Fibroblast of lung (primary cell): ENCODE results near the gene CREB5. TPM values are rescaled to one million over a fixed set of nuclear protein-coding genes. Genes with fewer than 3 reads are reported as not detected.
A peak's percentile ranks its signal among the peaks of the same experiment; 100 is the strongest.

Experiments
- DNase-seq, 2 donors: peaks; one replicate each; pipeline versions ENCODE4 v3.0.0 to v3.0.0-alpha.2; 2010; ENCODE audit warnings: low read depth in 2 of 2
- H2AFZ ChIP-seq: 2 replicates; pipeline ENCODE4 v1.5.1; 2012; ENCODE audit warnings: low read length, control low read depth, inconsistent platforms
- H3K27ac ChIP-seq: 2 replicates; pipeline ENCODE4 v1.5.1; 2011; ENCODE audit warnings: low read length, control low read depth; ENCODE audit not compliant: insufficient read depth
- H3K27me3 ChIP-seq: 2 replicates; pipeline ENCODE4 v1.5.1; 2011; ENCODE audit warnings: mild to moderate bottlenecking, low read length; ENCODE audit not compliant: control insufficient read depth, insufficient read depth
- H3K36me3 ChIP-seq: 2 replicates; pipeline ENCODE4 v1.5.1; 2011; ENCODE audit warnings: low read length; ENCODE audit not compliant: control insufficient read depth, insufficient read depth
- H3K4me1 ChIP-seq: 2 replicates; pipeline ENCODE4 v1.5.1; 2011; ENCODE audit warnings: low read length; ENCODE audit not compliant: control insufficient read depth, insufficient read depth; ENCODE audit errors: extremely low read depth
- H3K4me2 ChIP-seq: 2 replicates; pipeline ENCODE4 v1.5.1; 2011; ENCODE audit warnings: low read length, control low read depth; ENCODE audit not compliant: insufficient read depth; ENCODE audit errors: extremely low read depth
- H3K4me3 ChIP-seq, 4 experiments: fragments of 200-600 bp in 1 of 4; sonication (generic) in 1 of 4; replicated peaks in 1 of 4; 2 replicates each; pipeline ENCODE4 v1.5.1; 2011 to 2016; ENCODE audit warnings: low read length in 4 of 4, low read depth in 3 of 4, mild to moderate bottlenecking in 3 of 4, control low read depth in 2 of 4, inconsistent platforms in 1 of 4, mixed read lengths in 1 of 4; ENCODE audit not compliant: insufficient read depth in 1 of 4; ENCODE audit errors: control extremely low read depth in 1 of 4
- H3K79me2 ChIP-seq: 2 replicates; pipeline ENCODE4 v1.5.1; 2012; ENCODE audit warnings: mild to moderate bottlenecking, low read length, inconsistent platforms; ENCODE audit not compliant: control insufficient read depth, insufficient read depth
- H3K9ac ChIP-seq: 2 replicates; pipeline ENCODE4 v1.5.1; 2011; ENCODE audit warnings: mild to moderate bottlenecking, low read length, control low read depth; ENCODE audit not compliant: insufficient read depth
- H3K9me3 ChIP-seq: 2 replicates; pipeline ENCODE4 v1.5.1; 2012; ENCODE audit warnings: low read depth, low read length; ENCODE audit not compliant: control insufficient read depth, insufficient read depth
- H4K20me1 ChIP-seq: 2 replicates; pipeline ENCODE4 v1.5.1; 2011; ENCODE audit warnings: low read length; ENCODE audit not compliant: control insufficient read depth, insufficient read depth; ENCODE audit errors: extremely low read depth
- EZH2 ChIP-seq: IDR thresholded peaks from 2 replicates; pipeline ENCODE4 v1.5.1; 2012; ENCODE audit warnings: low read length, control low read depth, mild to moderate bottlenecking; ENCODE audit errors: missing control alignments
- polyA plus RNA-seq, 2 donors: library from polyadenylated mRNA; depleted of rRNA in 1 of 2; stranded (reverse) in 1 of 2; unstranded in 1 of 2; fragments of >200 nt; gene quantifications; 2 replicates each; pipeline ENCODE4 v1.2.1, GENCODE V29; 2011 to 2012; ENCODE audit warnings: missing spikeins in 1 of 2
- total RNA-seq: library from RNA; depleted of rRNA; stranded (reverse); fragments of >200 nt; gene quantifications from 2 replicates; pipeline ENCODE4 v1.2.1, GENCODE V29; 2014
- TF ChIP-seq, protein P1 (sequence below), 2 donors: IDR thresholded peaks in 1 of 2; conservative IDR thresholded peaks in 1 of 2; 1 replicate in 1 of 2; 2 replicates in 1 of 2; pipeline ENCODE4 v1.5.1; 2011 to 2012; ENCODE audit warnings: low read length in 2 of 2, control low read depth in 1 of 2, inconsistent platforms in 1 of 2, low read depth in 1 of 2, mild to moderate bottlenecking in 1 of 2

CREB5 gene
- total and polyA plus RNA-seq, 2 donors (not counting 1 experiment from before 2014, with no cell fraction given): 8.2 to 28.4 TPM

DNA sequence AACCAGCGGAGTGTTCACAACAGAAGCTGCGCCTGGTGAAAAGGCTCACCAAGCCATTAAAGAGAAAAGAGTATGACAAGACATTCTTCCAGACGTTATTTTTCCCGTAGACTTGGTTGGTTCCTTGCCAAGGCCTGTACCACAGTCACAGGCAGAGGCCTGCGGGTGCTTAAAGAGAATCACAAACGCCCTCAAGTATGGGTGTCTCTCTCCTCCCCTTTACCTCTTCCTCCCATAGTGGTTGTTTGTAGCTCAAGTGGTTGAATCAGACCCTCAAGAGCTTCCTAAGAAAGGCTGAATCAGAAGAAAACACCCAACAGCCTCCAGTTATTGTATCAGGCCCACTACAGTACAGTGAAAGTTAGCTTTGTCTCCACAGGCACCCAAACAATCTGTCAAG lies 169.0 kb downstream of the CREB5 start:
- peak in 1 of 2 donors; percentile 83 for DNase-seq
- no peak overlapping the region for H3K9ac ChIP-seq
- no peaks in the 10 kb centered on the region for H3K27me3 ChIP-seq
- H3K79me2 ChIP-seq: no peaks in the 10 kb centered on the region
- TF ChIP-seq, protein P1, sequence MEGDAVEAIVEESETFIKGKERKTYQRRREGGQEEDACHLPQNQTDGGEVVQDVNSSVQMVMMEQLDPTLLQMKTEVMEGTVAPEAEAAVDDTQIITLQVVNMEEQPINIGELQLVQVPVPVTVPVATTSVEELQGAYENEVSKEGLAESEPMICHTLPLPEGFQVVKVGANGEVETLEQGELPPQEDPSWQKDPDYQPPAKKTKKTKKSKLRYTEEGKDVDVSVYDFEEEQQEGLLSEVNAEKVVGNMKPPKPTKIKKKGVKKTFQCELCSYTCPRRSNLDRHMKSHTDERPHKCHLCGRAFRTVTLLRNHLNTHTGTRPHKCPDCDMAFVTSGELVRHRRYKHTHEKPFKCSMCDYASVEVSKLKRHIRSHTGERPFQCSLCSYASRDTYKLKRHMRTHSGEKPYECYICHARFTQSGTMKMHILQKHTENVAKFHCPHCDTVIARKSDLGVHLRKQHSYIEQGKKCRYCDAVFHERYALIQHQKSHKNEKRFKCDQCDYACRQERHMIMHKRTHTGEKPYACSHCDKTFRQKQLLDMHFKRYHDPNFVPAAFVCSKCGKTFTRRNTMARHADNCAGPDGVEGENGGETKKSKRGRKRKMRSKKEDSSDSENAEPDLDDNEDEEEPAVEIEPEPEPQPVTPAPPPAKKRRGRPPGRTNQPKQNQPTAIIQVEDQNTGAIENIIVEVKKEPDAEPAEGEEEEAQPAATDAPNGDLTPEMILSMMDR (conservative IDR thresholded peaks at IDR 0.05 in 1 of 2, IDR thresholded peaks at IDR 0.05 in 1 of 2; ENCODE audit: low read depth in 1 of 2, low read length in 2 of 2): no peak
- TF ChIP-seq EZH2: no peak
- no peaks in the 10 kb centered on the region for H3K4me1 ChIP-seq
- no peaks in the 10 kb centered on the region for H3K9me3 ChIP-seq
- no peak overlapping the region for H3K4me2 ChIP-seq
- no peaks in the 10 kb centered on the region for H4K20me1 ChIP-seq
- H3K36me3 ChIP-seq: no peaks in the 10 kb centered on the region
- H3K4me3 ChIP-seq: no peak overlapping the region
- H3K27ac ChIP-seq: no peak overlapping the region
- H2AFZ ChIP-seq: no peak overlapping the region

DNA sequence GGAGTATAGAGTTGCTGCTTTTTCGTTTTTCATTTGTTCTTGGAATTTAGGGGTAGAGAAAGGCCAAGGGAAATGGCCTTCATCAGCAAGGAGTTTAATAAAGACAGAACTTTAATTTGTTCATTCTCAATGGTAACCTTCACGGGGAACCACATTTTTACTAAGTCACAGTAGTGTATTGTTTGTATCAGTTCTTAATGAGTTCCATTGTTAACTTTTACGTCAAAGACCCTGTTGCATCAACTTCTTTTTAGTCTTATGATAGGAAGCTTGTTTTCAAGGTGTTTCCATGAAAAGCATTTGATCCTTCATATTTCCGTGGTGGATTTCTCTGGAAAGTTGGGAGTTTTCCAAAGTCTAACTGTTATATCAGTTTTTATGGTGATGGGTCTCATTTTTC lies 169.9 kb downstream of the CREB5 start:
- Histone ChIP-seq H3K9me3 (no peaks in the 10 kb centered on the region), H3K27me3 (no peaks in the 10 kb centered on the region), H3K79me2 (no peaks in the 10 kb centered on the region), H3K4me3 (no peak overlapping the region), H3K27ac (no peak overlapping the region), H3K36me3 (no peaks in the 10 kb centered on the region), H2AFZ (no peak overlapping the region), H3K4me1 (no peaks in the 10 kb centered on the region), H3K9ac (no peak overlapping the region), H4K20me1 (no peaks in the 10 kb centered on the region), H3K4me2 (no peak overlapping the region)
- no peak for DNase-seq
- no peak for TF ChIP-seq EZH2
- TF ChIP-seq, protein P1 (conservative IDR thresholded peaks at IDR 0.05 in 1 of 2, IDR thresholded peaks at IDR 0.05 in 1 of 2; ENCODE audit: low read depth in 1 of 2, low read length in 2 of 2): no peak

DNA sequence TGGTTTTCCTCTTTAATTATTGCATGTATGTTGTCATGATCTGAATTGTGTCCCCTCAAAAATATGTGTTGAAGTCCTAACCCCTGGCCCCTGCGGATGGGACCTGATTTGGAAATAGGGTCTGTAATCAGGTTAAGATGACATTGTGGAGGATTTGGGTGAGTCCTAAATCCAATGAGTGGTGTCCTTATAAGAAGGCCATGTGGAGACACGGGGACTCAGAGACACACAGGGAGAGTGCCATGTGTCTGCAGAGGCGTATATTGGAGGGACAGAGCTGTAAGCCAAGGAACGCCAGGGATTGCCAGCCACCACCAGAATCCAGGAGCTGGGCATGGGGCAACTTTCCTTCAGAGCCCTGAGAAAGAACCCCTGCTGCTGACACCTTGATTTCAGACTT lies 171.9 kb downstream of the CREB5 start:
- no peaks in the 10 kb centered on the region for H3K36me3 ChIP-seq
- TF ChIP-seq, protein P1 (conservative IDR thresholded peaks at IDR 0.05 in 1 of 2, IDR thresholded peaks at IDR 0.05 in 1 of 2; ENCODE audit: low read depth in 1 of 2, low read length in 2 of 2): no peak
- TF ChIP-seq EZH2: no peak
- no peaks in the 10 kb centered on the region for H3K79me2 ChIP-seq
- no peak overlapping the region for H3K4me3 ChIP-seq
- H3K27me3 ChIP-seq: no peaks in the 10 kb centered on the region
- H2AFZ ChIP-seq: no peak overlapping the region
- no peaks in the 10 kb centered on the region for H3K4me1 ChIP-seq
- no peak for DNase-seq
- H3K27ac ChIP-seq: no peak overlapping the region
- H3K4me2 ChIP-seq: no peak overlapping the region
- H4K20me1 ChIP-seq: no peaks in the 10 kb centered on the region
- H3K9ac ChIP-seq: no peak overlapping the region
- no peaks in the 10 kb centered on the region for H3K9me3 ChIP-seq
